H1 (cell line): ENCODE measurements around the gene PNRC1. TPM values are rescaled to one million over a fixed set of nuclear protein-coding genes. Genes with fewer than 3 reads are reported as not detected.

Experiments used
- BRCA1 ChIP-seq: IDR thresholded peaks from 2 replicates; pipeline ENCODE4 v1.6.1; 2012; ENCODE audit warnings: low read depth, low read length, improper control_type of control experiment
- CBX8 ChIP-seq: fragments of 300-800, 300-1000 bp; sonication (generic); IDR thresholded peaks from 2 replicates; pipeline ENCODE4 v1.7.1; 2016; ENCODE audit warnings: low read depth, low read length, borderline replicate concordance
- GABPA ChIP-seq: IDR thresholded peaks from 2 replicates; pipeline ENCODE4 v1.6.1; 2011; ENCODE audit warnings: mild to moderate bottlenecking, low read length, moderate library complexity, borderline replicate concordance; ENCODE audit not compliant: insufficient read depth
- KDM4A ChIP-seq: IDR thresholded peaks from one replicate; pipeline ENCODE4 v1.7.1; 2012; ENCODE audit warnings: low read depth, mild to moderate bottlenecking, moderate library complexity, low read length, inconsistent platforms; ENCODE audit not compliant: severe bottlenecking
- NRF1 ChIP-seq: IDR thresholded peaks from 2 replicates; pipeline ENCODE4 v1.6.1; 2011; ENCODE audit warnings: mild to moderate bottlenecking, low read depth, low read length, improper control_type of control experiment
- SUZ12 ChIP-seq: fragments of 200-600 bp; sonication (generic); IDR thresholded peaks from 2 replicates; pipeline ENCODE4 v1.6.1; 2012; ENCODE audit warnings: mild to moderate bottlenecking, inconsistent platforms, low read length, moderate library complexity, mixed read lengths
- TEAD4 ChIP-seq: IDR thresholded peaks from 2 replicates; pipeline ENCODE4 v1.6.1; 2012; ENCODE audit warnings: low read depth, low read length, inconsistent platforms, mixed read lengths
- polyA plus RNA-seq, 7 experiments: library from polyadenylated mRNA; depleted of rRNA in 3 of 7; stranded (reverse) in 5 of 7; unstranded in 2 of 7; fragments of >200 nt in 5 of 7; fragments of 200-250 nt in 2 of 7; gene quantifications; 1 replicate in 5 of 7; 2 replicates in 1 of 7; 4 replicates in 1 of 7; pipeline versions ENCODE4 v1.2.1 to v1.2.3, GENCODE V29; 2011 to 2013; ENCODE audit warnings: missing spikeins in 2 of 7, mixed read lengths in 2 of 7
- total RNA-seq: library from RNA; stranded (reverse); fragmentation: NEBNext Ultra II Directional; extraction: Animal tissue kit (Norgen Biotek cat#: 25700); gene quantifications from 2 replicates; pipeline ENCODE4 v1.2.1, GENCODE V29; 2021
- TF ChIP-seq, protein P1 (sequence below): fragments of 300-600 bp; sonication (generic); IDR thresholded peaks from 2 replicates; pipeline ENCODE4 v1.7.1; 2012; ENCODE audit warnings: low read length, moderate library complexity, mild to moderate bottlenecking, inconsistent platforms; ENCODE audit not compliant: insufficient replicate concordance
- TF ChIP-seq, protein P2 (sequence below): IDR thresholded peaks from 2 replicates; pipeline ENCODE4 v1.6.1; 2012; ENCODE audit warnings: inconsistent platforms

PNRC1 gene
- total and polyA plus RNA-seq, 2 of the 8 experiments (the other 6 are each of a cell fraction or from before 2014, with no cell fraction given): 6.3 to 48.5 TPM

DNA sequence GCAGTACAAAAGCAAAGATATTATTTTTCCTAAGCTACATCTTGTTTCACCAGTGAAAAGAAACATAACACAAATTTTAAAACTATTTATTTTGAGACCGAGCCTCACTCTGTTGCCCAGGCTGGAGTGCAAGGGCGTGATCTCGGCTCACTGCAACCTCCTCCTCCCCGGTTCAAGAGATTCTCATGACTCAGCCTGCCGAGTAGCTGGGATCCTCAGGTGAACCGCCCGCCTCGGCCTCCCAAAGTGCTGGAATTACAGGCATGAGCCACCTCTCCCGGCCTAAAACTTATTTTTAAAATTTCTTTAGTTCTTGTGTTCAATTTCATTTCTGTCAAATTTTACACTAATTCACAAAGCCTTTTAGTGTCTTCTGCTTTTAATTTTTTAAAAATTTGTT, 31.4 kb downstream of the PNRC1 start (continued):
- TF ChIP-seq, protein P1, sequence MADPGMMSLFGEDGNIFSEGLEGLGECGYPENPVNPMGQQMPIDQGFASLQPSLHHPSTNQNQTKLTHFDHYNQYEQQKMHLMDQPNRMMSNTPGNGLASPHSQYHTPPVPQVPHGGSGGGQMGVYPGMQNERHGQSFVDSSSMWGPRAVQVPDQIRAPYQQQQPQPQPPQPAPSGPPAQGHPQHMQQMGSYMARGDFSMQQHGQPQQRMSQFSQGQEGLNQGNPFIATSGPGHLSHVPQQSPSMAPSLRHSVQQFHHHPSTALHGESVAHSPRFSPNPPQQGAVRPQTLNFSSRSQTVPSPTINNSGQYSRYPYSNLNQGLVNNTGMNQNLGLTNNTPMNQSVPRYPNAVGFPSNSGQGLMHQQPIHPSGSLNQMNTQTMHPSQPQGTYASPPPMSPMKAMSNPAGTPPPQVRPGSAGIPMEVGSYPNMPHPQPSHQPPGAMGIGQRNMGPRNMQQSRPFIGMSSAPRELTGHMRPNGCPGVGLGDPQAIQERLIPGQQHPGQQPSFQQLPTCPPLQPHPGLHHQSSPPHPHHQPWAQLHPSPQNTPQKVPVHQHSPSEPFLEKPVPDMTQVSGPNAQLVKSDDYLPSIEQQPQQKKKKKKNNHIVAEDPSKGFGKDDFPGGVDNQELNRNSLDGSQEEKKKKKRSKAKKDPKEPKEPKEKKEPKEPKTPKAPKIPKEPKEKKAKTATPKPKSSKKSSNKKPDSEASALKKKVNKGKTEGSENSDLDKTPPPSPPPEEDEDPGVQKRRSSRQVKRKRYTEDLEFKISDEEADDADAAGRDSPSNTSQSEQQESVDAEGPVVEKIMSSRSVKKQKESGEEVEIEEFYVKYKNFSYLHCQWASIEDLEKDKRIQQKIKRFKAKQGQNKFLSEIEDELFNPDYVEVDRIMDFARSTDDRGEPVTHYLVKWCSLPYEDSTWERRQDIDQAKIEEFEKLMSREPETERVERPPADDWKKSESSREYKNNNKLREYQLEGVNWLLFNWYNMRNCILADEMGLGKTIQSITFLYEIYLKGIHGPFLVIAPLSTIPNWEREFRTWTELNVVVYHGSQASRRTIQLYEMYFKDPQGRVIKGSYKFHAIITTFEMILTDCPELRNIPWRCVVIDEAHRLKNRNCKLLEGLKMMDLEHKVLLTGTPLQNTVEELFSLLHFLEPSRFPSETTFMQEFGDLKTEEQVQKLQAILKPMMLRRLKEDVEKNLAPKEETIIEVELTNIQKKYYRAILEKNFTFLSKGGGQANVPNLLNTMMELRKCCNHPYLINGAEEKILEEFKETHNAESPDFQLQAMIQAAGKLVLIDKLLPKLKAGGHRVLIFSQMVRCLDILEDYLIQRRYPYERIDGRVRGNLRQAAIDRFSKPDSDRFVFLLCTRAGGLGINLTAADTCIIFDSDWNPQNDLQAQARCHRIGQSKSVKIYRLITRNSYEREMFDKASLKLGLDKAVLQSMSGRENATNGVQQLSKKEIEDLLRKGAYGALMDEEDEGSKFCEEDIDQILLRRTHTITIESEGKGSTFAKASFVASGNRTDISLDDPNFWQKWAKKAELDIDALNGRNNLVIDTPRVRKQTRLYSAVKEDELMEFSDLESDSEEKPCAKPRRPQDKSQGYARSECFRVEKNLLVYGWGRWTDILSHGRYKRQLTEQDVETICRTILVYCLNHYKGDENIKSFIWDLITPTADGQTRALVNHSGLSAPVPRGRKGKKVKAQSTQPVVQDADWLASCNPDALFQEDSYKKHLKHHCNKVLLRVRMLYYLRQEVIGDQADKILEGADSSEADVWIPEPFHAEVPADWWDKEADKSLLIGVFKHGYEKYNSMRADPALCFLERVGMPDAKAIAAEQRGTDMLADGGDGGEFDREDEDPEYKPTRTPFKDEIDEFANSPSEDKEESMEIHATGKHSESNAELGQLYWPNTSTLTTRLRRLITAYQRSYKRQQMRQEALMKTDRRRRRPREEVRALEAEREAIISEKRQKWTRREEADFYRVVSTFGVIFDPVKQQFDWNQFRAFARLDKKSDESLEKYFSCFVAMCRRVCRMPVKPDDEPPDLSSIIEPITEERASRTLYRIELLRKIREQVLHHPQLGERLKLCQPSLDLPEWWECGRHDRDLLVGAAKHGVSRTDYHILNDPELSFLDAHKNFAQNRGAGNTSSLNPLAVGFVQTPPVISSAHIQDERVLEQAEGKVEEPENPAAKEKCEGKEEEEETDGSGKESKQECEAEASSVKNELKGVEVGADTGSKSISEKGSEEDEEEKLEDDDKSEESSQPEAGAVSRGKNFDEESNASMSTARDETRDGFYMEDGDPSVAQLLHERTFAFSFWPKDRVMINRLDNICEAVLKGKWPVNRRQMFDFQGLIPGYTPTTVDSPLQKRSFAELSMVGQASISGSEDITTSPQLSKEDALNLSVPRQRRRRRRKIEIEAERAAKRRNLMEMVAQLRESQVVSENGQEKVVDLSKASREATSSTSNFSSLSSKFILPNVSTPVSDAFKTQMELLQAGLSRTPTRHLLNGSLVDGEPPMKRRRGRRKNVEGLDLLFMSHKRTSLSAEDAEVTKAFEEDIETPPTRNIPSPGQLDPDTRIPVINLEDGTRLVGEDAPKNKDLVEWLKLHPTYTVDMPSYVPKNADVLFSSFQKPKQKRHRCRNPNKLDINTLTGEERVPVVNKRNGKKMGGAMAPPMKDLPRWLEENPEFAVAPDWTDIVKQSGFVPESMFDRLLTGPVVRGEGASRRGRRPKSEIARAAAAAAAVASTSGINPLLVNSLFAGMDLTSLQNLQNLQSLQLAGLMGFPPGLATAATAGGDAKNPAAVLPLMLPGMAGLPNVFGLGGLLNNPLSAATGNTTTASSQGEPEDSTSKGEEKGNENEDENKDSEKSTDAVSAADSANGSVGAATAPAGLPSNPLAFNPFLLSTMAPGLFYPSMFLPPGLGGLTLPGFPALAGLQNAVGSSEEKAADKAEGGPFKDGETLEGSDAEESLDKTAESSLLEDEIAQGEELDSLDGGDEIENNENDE: no peak
- TF ChIP-seq SUZ12 (no peak), GABPA (no peak), BRCA1 (no peak), TEAD4 (no peak), NRF1 (no peak), CBX8 (no peak), KDM4A (no peak)
- TF ChIP-seq, protein P2, sequence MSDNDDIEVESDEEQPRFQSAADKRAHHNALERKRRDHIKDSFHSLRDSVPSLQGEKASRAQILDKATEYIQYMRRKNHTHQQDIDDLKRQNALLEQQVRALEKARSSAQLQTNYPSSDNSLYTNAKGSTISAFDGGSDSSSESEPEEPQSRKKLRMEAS: no peak
